Measurements from ENCODE around the gene REC8. TPM values are rescaled to one million over a fixed set of nuclear protein-coding genes. Genes with fewer than 3 reads are reported as not detected.

REC8 gene
- total RNA-seq, 2 donors from 2014 or later = 3.8 to 5.6 TPM

- DNase-seq (ENCODE audit: low spot score) = peak; percentile 100
- Histone ChIP-seq H3K9me3 (no peaks in the 10 kb centered on the region), H3K27me3 (no peaks in the 10 kb centered on the region), H3K27ac (peak within 1 kb of the TSS; percentile 93 to 95), H3K4me1 (peaks cover 0 to 62% of the 10 kb centered on the region in 2 donors), H3K4me3 (peak within 1 kb of the TSS; percentile 82 to 87), H3K36me3 (peaks cover 19% of the 10 kb centered on the region)
- TF ChIP-seq, protein P1, sequence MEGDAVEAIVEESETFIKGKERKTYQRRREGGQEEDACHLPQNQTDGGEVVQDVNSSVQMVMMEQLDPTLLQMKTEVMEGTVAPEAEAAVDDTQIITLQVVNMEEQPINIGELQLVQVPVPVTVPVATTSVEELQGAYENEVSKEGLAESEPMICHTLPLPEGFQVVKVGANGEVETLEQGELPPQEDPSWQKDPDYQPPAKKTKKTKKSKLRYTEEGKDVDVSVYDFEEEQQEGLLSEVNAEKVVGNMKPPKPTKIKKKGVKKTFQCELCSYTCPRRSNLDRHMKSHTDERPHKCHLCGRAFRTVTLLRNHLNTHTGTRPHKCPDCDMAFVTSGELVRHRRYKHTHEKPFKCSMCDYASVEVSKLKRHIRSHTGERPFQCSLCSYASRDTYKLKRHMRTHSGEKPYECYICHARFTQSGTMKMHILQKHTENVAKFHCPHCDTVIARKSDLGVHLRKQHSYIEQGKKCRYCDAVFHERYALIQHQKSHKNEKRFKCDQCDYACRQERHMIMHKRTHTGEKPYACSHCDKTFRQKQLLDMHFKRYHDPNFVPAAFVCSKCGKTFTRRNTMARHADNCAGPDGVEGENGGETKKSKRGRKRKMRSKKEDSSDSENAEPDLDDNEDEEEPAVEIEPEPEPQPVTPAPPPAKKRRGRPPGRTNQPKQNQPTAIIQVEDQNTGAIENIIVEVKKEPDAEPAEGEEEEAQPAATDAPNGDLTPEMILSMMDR (IDR thresholded peaks at IDR 0.05) = peak; percentile 45 to 66
Measured at GRCh38 chr14:24141097-24141880, 30.6 kb upstream of the REC8 start, which contains the start of gene EMC9. Gene EMC9 (minus strand): TSS chr14:24141591. CDS start chr14:24141304, 287 bp downstream.

DNA sequence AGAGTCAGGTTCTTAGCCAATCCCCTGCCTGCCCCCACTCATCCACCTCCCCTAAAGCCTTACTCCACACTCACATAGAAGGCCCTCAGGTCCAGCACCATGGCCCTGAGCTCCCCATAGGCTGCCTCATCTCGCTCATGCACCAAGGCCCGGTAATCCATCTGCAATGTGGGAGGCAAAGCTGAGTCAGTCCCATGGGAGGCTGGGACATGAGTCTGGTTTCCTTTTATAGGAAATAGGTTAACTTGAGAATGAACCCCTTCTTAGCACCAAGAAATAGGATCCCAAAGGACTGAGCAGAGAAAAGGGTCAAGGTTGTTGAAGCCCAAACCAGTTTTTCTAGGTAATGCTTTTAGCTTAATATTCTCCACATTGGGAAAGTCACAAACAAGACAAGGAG lies 28.4 kb upstream of the REC8 start:
- Histone ChIP-seq H3K36me3 (peaks cover 10% of the 10 kb centered on the region), H3K9me3 (no peaks in the 10 kb centered on the region), H3K27ac (no peak overlapping the region), H3K4me3 (no peak overlapping the region), H3K27me3 (no peaks in the 10 kb centered on the region), H3K4me1 (peaks cover 0 to 52% of the 10 kb centered on the region in 2 donors)
- DNase-seq (ENCODE audit: low spot score) = no peak
- TF ChIP-seq, protein P1 (IDR thresholded peaks at IDR 0.05) = no peak

GRCh38 chr14:24144451-24144850 lies 27.4 kb upstream of the REC8 start:
- H3K4me1 ChIP-seq = peaks cover 0 to 52% of the 10 kb centered on the region in 2 donors
- peaks cover 8% of the 10 kb centered on the region for H3K36me3 ChIP-seq
- H3K9me3 ChIP-seq = no peaks in the 10 kb centered on the region
- TF ChIP-seq, protein P1 (IDR thresholded peaks at IDR 0.05) = no peak
- no peaks in the 10 kb centered on the region for H3K27me3 ChIP-seq
- H3K4me3 ChIP-seq = no peak overlapping the region
- H3K27ac ChIP-seq = no peak overlapping the region
- no peak for DNase-seq (ENCODE audit: low spot score)

DNA sequence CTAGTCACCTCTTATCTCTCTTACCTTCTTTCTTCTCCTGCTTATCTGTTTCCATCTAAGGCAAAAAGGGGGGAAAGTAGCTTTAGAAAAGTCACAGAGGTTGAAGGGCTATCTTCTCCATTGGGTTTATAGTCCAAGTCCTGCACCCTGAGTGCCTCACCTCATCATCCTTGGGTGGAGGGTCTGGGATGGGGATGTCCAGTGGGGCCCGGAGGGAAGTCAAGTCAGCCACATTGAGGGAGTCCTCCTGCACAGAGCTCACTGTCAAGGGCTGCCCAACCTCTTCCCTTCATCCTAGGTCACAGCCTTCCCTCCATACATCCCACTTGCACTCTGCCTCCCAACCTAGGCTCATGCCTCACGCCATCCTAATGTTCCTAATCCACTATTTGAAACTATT lies 26.7 kb upstream of the REC8 start:
- H3K36me3 ChIP-seq = peaks cover 15% of the 10 kb centered on the region
- H3K27me3 ChIP-seq = no peaks in the 10 kb centered on the region
- no peak overlapping the region for H3K4me3 ChIP-seq
- H3K4me1 ChIP-seq = peaks cover 0 to 45% of the 10 kb centered on the region in 2 donors
- DNase-seq (ENCODE audit: low spot score) = no peak
- TF ChIP-seq, protein P1 (IDR thresholded peaks at IDR 0.05) = no peak
- no peak overlapping the region for H3K27ac ChIP-seq
- no peaks in the 10 kb centered on the region for H3K9me3 ChIP-seq

DNA sequence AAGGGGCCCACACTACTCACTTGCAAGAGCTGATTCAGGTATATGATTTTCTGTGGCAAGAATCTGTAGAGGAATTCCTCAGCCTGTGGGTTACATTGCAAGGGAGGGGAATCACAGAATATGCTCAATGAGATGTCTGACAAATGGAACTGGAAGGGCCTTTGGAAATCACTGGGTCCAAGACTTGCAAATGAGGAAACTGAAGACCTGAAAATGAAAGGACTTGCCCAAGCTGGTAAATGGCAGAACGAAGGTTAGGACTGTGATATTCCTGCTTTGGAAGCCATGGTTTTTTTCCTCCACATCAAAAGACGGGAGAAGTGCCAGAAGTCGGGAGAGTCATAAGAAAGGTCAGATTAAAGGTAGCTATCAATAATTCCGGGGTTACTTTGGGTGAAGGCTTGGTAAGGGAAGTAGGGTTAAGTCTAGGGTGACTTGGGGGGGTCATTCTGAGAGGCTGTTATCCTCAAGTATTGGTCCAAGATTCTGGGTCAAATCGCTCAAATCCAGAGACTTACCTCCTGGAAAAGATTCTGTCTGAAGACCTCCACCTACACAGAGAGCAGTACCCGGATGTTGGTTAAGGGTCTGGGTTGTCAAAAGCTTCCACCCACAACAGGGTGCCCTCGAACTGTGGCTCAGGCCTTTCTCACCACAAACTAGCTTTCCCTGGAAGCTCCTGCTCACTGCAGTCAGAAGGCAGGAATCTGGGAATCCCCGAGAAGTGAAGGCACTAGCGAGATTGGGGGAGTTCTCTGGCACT lies 26.0 kb upstream of the REC8 start:
- TF ChIP-seq, protein P1 (IDR thresholded peaks at IDR 0.05) = no peak
- peak overlapping the region; percentile 91 to 92 for H3K27ac ChIP-seq
- H3K4me3 ChIP-seq = peak overlapping the region; percentile 91 to 95
- no peaks in the 10 kb centered on the region for H3K27me3 ChIP-seq
- H3K36me3 ChIP-seq = peaks cover 22% of the 10 kb centered on the region
- H3K9me3 ChIP-seq = no peaks in the 10 kb centered on the region
- no peak for DNase-seq (ENCODE audit: low spot score)
- peaks cover 0 to 38% of the 10 kb centered on the region in 2 donors for H3K4me1 ChIP-seq
